Calu3 (cell line): Measurements from ENCODE around the gene CENPB. TPM values are rescaled to one million over a fixed set of nuclear protein-coding genes. Genes with fewer than 3 reads are reported as not detected.

ENCODE experiments used
- BruUV-seq: library from RNA; stranded (reverse); fragments of 400-500 nt; replicated peaks from 2 replicates; lab custom pipeline; 2021; lab: Mats Ljungman, UMichigan
- CTCF ChIA-PET: fragments of 300-600 bp; sonication (Branson Sonifier 250); formaldehyde crosslinking; loops from one replicate; lab custom pipeline; 2022; ENCODE audit warnings: antibody characterized with exemption; lab: Charles Lee
- DNase-seq: peaks from one replicate; pipeline ENCODE4 v3.0.0; 2022
- H3K27ac Mint-ChIP-seq: one replicate; pipeline ENCODE4 v1.8.0; 2022; ENCODE audit warnings: mixed read lengths; ENCODE audit not compliant: unreplicated experiment
- H3K27me3 Mint-ChIP-seq: one replicate; pipeline ENCODE4 v1.8.0; 2022; ENCODE audit warnings: mixed read lengths; ENCODE audit not compliant: unreplicated experiment
- H3K36me3 Mint-ChIP-seq: one replicate; pipeline ENCODE4 v1.8.0; 2022; ENCODE audit warnings: mild to moderate bottlenecking, moderate library complexity, mixed read lengths; ENCODE audit not compliant: insufficient read depth, unreplicated experiment
- H3K4me1 Mint-ChIP-seq: one replicate; pipeline ENCODE4 v1.8.0; 2022; ENCODE audit warnings: mild to moderate bottlenecking, low read depth, mixed read lengths; ENCODE audit not compliant: unreplicated experiment
- H3K4me3 Mint-ChIP-seq: one replicate; pipeline ENCODE4 v1.8.0; 2022; ENCODE audit warnings: mild to moderate bottlenecking, low read depth, moderate library complexity, mixed read lengths; ENCODE audit not compliant: unreplicated experiment
- H3K9me3 Mint-ChIP-seq: one replicate; pipeline ENCODE4 v1.8.0; 2022; ENCODE audit warnings: low read depth, mixed read lengths; ENCODE audit not compliant: unreplicated experiment
- intact Hi-C: fragments of 100-400 bp; cut with micrococcal nuclease; formaldehyde crosslinking; loops from one replicate; pipeline ENCODE4 v1.10.0; 2022; ENCODE audit not compliant: unreplicated experiment
- total RNA-seq: library from RNA; stranded (reverse); gene quantifications from 2 replicates; pipeline ENCODE4 v1.2.3, GENCODE V29; 2022
- TF ChIP-seq, protein P1 (sequence below): fragments of 200-600 bp; IDR thresholded peaks from one replicate; pipeline ENCODE4 v1.8.0; 2022; ENCODE audit warnings: antibody characterized with exemption; ENCODE audit not compliant: unreplicated experiment

The CENPB gene
- total RNA-seq, 1 experiment from 2014 or later: 44.9 TPM

DNA sequence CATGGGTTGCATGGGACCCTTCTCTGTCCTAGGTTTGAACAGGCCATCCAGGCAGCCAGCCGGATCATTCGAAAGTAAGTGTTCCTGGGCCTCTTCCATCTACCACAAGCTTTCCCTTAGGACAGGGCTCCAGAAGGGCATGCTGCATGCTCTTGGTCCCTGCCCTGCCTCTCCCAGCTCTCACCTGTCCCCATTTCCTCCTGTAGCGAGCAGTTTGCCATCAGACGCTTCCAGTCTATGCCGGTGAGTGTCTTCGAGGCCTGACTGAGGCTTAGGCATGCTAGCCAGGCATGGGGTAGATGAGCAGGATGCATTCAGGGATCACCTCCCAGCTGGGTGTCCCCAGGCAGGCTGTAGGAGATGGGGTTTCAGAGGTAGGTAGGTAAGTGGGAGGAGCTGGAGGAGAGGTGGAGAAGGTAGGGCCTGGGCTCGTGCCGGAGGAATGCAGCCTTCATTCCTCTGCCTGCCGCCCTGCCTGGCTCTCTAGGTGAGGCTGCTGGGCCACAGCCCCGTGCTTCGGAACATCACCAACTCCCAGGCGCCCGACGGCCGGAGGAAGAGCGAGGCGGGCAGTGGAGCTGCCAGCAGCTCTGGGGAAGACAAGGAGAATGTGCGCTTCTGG lies 13.8 kb upstream of the CENPB start:
- Mint-ChIP-seq H3K4me3 (no peak overlapping the region), H3K27me3 (no peaks in the 10 kb centered on the region), H3K9me3 (no peaks in the 10 kb centered on the region), H3K27ac (no peak overlapping the region), H3K4me1 (peaks cover 20% of the 10 kb centered on the region), H3K36me3 (peaks cover 71% of the 10 kb centered on the region)
- no TSS peak for BruUV-seq
- intact Hi-C loops: no loop called here
- TF ChIP-seq, protein P1, sequence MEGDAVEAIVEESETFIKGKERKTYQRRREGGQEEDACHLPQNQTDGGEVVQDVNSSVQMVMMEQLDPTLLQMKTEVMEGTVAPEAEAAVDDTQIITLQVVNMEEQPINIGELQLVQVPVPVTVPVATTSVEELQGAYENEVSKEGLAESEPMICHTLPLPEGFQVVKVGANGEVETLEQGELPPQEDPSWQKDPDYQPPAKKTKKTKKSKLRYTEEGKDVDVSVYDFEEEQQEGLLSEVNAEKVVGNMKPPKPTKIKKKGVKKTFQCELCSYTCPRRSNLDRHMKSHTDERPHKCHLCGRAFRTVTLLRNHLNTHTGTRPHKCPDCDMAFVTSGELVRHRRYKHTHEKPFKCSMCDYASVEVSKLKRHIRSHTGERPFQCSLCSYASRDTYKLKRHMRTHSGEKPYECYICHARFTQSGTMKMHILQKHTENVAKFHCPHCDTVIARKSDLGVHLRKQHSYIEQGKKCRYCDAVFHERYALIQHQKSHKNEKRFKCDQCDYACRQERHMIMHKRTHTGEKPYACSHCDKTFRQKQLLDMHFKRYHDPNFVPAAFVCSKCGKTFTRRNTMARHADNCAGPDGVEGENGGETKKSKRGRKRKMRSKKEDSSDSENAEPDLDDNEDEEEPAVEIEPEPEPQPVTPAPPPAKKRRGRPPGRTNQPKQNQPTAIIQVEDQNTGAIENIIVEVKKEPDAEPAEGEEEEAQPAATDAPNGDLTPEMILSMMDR: no peak
- CTCF ChIA-PET: no interaction called here
- no peak for DNase-seq

GRCh38 chr20:3798908-3799248 lies 12.3 kb upstream of the CENPB start:
- CTCF ChIA-PET: no interaction called here
- Mint-ChIP-seq H3K27ac (no peak overlapping the region), H3K9me3 (no peaks in the 10 kb centered on the region), H3K27me3 (no peaks in the 10 kb centered on the region), H3K4me1 (peaks cover 12% of the 10 kb centered on the region), H3K4me3 (no peak overlapping the region), H3K36me3 (peaks cover 64% of the 10 kb centered on the region)
- no TSS peak for BruUV-seq
- intact Hi-C loops: no loop called here
- no peak for DNase-seq
- TF ChIP-seq, protein P1: no peak

GRCh38 chr20:3798373-3798768 lies 11.8 kb upstream of the CENPB start:
- no peaks in the 10 kb centered on the region for H3K9me3 Mint-ChIP-seq
- H3K27me3 Mint-ChIP-seq: no peaks in the 10 kb centered on the region
- DNase-seq: no peak
- H3K27ac Mint-ChIP-seq: peak overlapping the region; percentile 74
- TF ChIP-seq, protein P1: no peak
- intact Hi-C loops: no loop called here
- no TSS peak for BruUV-seq
- H3K36me3 Mint-ChIP-seq: peaks cover 59% of the 10 kb centered on the region
- peak overlapping the region; percentile 97 for H3K4me3 Mint-ChIP-seq
- H3K4me1 Mint-ChIP-seq: peaks cover 9% of the 10 kb centered on the region
- CTCF ChIA-PET: no interaction called here

DNA sequence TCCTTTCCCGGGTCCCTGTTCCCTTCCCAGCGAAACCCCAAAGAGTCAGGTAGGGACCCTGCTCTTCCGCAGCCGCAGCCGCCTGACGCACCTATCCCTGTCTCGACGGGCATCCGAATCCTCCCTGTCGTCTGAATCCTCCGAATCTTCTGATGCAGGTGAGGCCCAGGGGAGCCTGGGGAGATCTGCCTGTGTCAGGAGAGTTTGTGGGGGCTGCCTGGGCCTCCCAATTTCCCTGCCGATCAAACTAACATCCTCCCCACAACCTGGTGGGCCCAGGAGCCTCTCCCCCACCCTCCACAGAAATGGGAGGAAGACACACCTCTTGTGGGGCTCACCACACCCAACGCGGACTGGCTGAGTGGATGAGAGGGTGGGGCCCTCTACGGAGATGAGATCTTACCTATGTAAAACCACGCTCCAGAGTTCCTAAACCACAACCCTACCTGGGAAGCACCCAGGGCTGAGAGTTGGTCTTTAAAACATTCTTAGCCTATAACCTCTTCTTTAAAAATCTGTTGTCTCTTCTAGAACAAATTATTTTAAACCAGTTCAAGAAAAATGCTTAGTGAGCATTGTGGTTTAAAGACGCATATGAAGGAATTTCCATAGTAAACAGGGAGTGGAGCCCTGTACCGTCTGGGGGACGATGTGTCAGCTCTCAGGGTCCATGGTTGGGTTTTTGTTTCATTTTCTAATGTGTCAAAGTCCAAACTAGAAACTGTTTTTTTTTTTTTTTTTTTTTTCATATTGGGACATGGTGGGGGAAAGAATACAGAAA lies 11.2 kb upstream of the CENPB start:
- intact Hi-C loops: no loop called here
- Mint-ChIP-seq H3K9me3 (no peaks in the 10 kb centered on the region), H3K4me3 (peak overlapping the region; percentile 97), H3K36me3 (peaks cover 54% of the 10 kb centered on the region), H3K27me3 (no peaks in the 10 kb centered on the region), H3K4me1 (peaks cover 9% of the 10 kb centered on the region), H3K27ac (peak overlapping the region; percentile 74)
- no TSS peak for BruUV-seq
- no peak for DNase-seq
- TF ChIP-seq, protein P1: no peak
- CTCF ChIA-PET: no interaction called here
